Measurements from ENCODE around the gene HNF4A.
A peak's percentile ranks its signal among the peaks of the same experiment; 100 is the strongest.

The HNF4A gene

DNA sequence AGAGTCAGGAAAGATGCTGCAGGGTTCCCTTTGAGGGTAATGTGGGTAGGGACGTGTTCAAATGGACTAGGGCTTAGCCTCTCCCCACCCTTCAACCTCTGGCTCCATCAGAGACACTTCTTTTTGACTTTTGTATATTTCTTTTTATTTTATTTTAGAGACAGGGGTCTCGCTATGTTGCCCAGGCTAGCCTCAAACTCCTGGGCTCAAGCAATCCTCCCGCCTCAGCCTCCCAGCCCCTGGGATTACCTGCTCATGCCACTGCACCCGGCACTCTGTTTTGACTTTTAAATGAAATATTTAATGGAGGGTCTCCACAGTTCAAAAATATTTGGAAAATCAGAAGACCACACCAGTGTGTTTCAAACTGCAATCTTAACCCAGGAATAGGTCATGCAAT lies 8.6 kb downstream of the HNF4A start:
- no peak for DNase-seq (ENCODE audit: low read depth in 2 of 2)
- no peak overlapping the region for H3K4me3 ChIP-seq (replicated peaks in 1 of 2; ENCODE audit: low read depth in 2 of 2, low read length in 2 of 2)
- TF ChIP-seq CTCF (IDR thresholded peaks at IDR 0.05; ENCODE audit: low read depth, low read length) = no peak

DNA sequence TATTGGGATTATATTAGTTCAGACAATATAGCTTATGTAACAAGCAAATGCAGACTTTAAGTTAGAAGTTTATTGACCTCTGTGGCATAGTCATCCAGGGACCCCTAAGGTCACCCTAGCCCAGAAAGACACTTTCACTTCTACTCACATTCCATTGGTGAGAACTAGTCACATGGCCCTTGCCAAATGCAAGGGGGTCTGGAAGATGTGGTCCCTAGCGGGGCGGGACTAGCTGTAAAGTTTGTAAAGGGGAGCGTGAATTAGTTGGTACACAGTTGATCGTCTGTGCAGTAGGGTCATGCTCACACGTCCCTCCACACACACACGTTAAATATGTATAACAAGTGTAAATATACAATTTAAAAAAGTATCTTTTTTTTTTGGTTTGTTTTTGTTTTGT lies 9.3 kb downstream of the HNF4A start:
- TF ChIP-seq CTCF (IDR thresholded peaks at IDR 0.05; ENCODE audit: low read depth, low read length) = no peak
- DNase-seq (ENCODE audit: low read depth in 2 of 2) = no peak
- H3K4me3 ChIP-seq (replicated peaks in 1 of 2; ENCODE audit: low read depth in 2 of 2, low read length in 2 of 2) = no peak overlapping the region

GRCh38 chr20:44367746-44368145 lies 12.2 kb downstream of the HNF4A start:
- H3K4me3 ChIP-seq (replicated peaks in 1 of 2; ENCODE audit: low read depth in 2 of 2, low read length in 2 of 2) = no peak overlapping the region
- no peak for DNase-seq (ENCODE audit: low read depth in 2 of 2)
- no peak for TF ChIP-seq CTCF (IDR thresholded peaks at IDR 0.05; ENCODE audit: low read depth, low read length)

DNA sequence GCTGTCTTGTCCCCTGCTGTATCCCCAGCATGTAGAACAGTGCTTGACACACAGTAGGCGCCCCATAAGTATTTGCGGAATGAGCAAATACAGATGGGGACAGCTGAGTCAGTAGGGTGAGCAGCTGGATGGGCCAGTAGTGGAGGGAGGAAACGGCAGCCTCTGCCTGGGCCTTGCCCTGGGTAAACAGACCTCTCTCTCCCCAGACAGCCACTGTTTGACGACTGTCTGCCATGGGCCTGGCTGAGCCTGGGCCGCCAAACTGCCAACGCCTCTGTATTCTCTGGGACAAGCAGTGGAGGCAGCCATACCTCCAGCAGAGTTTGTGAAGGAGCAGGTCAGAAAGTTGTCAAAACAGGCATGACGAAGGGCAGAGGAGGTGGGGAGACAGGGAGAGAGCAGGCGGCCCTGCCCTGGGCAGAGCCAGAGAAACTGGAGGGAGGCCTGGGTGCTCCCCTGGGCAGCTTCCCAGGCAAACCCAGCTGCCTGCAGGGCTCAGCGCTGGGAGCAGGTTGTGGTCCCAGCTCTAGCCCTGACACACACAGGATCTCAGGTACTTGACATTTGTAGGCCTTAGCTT lies 15.2 kb downstream of the HNF4A start:
- H3K4me3 ChIP-seq (replicated peaks in 1 of 2; ENCODE audit: low read depth in 2 of 2, low read length in 2 of 2) = no peak overlapping the region
- DNase-seq (ENCODE audit: low read depth in 2 of 2) = no peak
- no peak for TF ChIP-seq CTCF (IDR thresholded peaks at IDR 0.05; ENCODE audit: low read depth, low read length)

GRCh38 chr20:44382641-44383040 lies 27.1 kb downstream of the HNF4A start:
- H3K4me3 ChIP-seq (replicated peaks in 1 of 2; ENCODE audit: low read depth in 2 of 2, low read length in 2 of 2) = no peak overlapping the region
- no peak for DNase-seq (ENCODE audit: low read depth in 2 of 2)
- no peak for TF ChIP-seq CTCF (IDR thresholded peaks at IDR 0.05; ENCODE audit: low read depth, low read length)

DNA sequence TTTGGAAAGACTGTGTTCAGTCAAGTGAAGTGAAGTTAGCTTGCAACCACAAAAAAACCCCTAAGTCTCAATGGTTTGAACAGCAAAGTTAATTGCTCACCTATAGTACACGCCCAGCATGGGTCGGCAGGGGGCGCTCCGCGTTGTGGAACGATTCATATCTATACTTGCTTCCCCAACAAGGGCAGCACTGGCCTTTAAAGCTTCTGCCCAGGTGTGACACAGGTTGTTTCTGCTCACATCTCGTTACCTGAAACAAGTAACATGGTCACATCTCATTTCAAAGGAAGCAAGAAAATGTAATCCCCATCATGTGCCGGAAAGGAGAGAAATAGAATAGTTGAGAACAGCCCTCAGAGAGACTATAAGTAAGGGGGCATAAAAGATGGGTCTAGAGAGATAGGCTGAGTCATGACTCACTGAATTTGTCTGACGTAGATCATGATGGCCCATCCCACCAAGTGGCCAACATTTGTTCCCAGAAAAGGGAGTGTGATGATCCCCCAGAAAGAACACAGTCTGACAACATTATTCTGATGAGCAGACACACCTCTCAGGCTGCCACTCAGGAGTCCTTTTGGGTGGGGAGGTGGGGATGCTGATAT lies 29.0 kb downstream of the HNF4A start:
- H3K4me3 ChIP-seq (replicated peaks in 1 of 2; ENCODE audit: low read depth in 2 of 2, low read length in 2 of 2) = no peak overlapping the region
- peak; percentile 69 to 72 for DNase-seq (ENCODE audit: low read depth in 2 of 2)
- peak; percentile 95 for TF ChIP-seq CTCF (IDR thresholded peaks at IDR 0.05; ENCODE audit: low read depth, low read length)

All from cardiac fibroblast (primary cell).